ENCODE results near the gene SLC38A9. TPM values are rescaled to one million over a fixed set of nuclear protein-coding genes. Genes with fewer than 3 reads are reported as not detected.

Gene SLC38A9
- total RNA-seq, 1 donor from 2014 or later, result 19.3 TPM

GRCh38 chr5:55675119-55675518 is 37.0 kb downstream of the SLC38A9 start:
- Mint-ChIP-seq H3K4me1 (ENCODE audit: low read depth) (peaks cover 18% of the 10 kb centered on the region), H3K36me3 (ENCODE audit: low read depth) (peaks cover 13% of the 10 kb centered on the region), H3K9me3 (no peaks in the 10 kb centered on the region), H3K27ac (no peak overlapping the region), H3K4me3 (ENCODE audit: low read depth) (no peak overlapping the region), H3K27me3 (ENCODE audit: low read depth) (no peaks in the 10 kb centered on the region)
- no peak for DNase-seq (ENCODE audit: low spot score)
- intact Hi-C loops (cut with micrococcal nuclease), result no loop called here

GRCh38 chr5:55674340-55674739 is 37.8 kb downstream of the SLC38A9 start:
- intact Hi-C loops (cut with micrococcal nuclease), result no loop called here
- peaks cover 18% of the 10 kb centered on the region for H3K4me1 Mint-ChIP-seq (ENCODE audit: low read depth)
- no peak for DNase-seq (ENCODE audit: low spot score)
- no peaks in the 10 kb centered on the region for H3K27me3 Mint-ChIP-seq (ENCODE audit: low read depth)
- no peak overlapping the region for H3K27ac Mint-ChIP-seq
- H3K4me3 Mint-ChIP-seq (ENCODE audit: low read depth), result no peak overlapping the region
- peaks cover 13% of the 10 kb centered on the region for H3K36me3 Mint-ChIP-seq (ENCODE audit: low read depth)
- no peaks in the 10 kb centered on the region for H3K9me3 Mint-ChIP-seq

GRCh38 chr5:55672477-55672911 is 39.6 kb downstream of the SLC38A9 start:
- no peak for DNase-seq (ENCODE audit: low spot score)
- Mint-ChIP-seq H3K36me3 (ENCODE audit: low read depth) (peaks cover 21% of the 10 kb centered on the region), H3K9me3 (no peaks in the 10 kb centered on the region), H3K27ac (no peak overlapping the region), H3K27me3 (ENCODE audit: low read depth) (no peaks in the 10 kb centered on the region), H3K4me3 (ENCODE audit: low read depth) (no peak overlapping the region), H3K4me1 (ENCODE audit: low read depth) (peaks cover 19% of the 10 kb centered on the region)
- intact Hi-C loops (cut with micrococcal nuclease), result no loop called here

- H3K4me1 Mint-ChIP-seq (ENCODE audit: low read depth), result peaks cover 19% of the 10 kb centered on the region
- intact Hi-C loops (cut with micrococcal nuclease), result no loop called here
- no peak overlapping the region for H3K27ac Mint-ChIP-seq
- peaks cover 23% of the 10 kb centered on the region for H3K36me3 Mint-ChIP-seq (ENCODE audit: low read depth)
- H3K4me3 Mint-ChIP-seq (ENCODE audit: low read depth), result no peak overlapping the region
- DNase-seq (ENCODE audit: low spot score), result no peak
- H3K9me3 Mint-ChIP-seq, result no peaks in the 10 kb centered on the region
- H3K27me3 Mint-ChIP-seq (ENCODE audit: low read depth), result no peaks in the 10 kb centered on the region
Measured at GRCh38 chr5:55671975-55672374, 40.1 kb downstream of the SLC38A9 start.

- Mint-ChIP-seq H3K36me3 (ENCODE audit: low read depth) (peaks cover 24% of the 10 kb centered on the region), H3K9me3 (no peaks in the 10 kb centered on the region), H3K27ac (no peak overlapping the region), H3K4me1 (ENCODE audit: low read depth) (peaks cover 8% of the 10 kb centered on the region), H3K27me3 (ENCODE audit: low read depth) (no peaks in the 10 kb centered on the region), H3K4me3 (ENCODE audit: low read depth) (no peak overlapping the region)
- DNase-seq (ENCODE audit: low spot score), result no peak
- intact Hi-C loops (cut with micrococcal nuclease), result no loop called here
Measured at GRCh38 chr5:55668356-55668755, 43.8 kb downstream of the SLC38A9 start.

GRCh38 chr5:55667938-55668337 is 44.2 kb downstream of the SLC38A9 start:
- intact Hi-C loops (cut with micrococcal nuclease), result no loop called here
- Mint-ChIP-seq H3K27ac (no peak overlapping the region), H3K27me3 (ENCODE audit: low read depth) (no peaks in the 10 kb centered on the region), H3K9me3 (no peaks in the 10 kb centered on the region), H3K4me1 (ENCODE audit: low read depth) (peaks cover 5% of the 10 kb centered on the region), H3K4me3 (ENCODE audit: low read depth) (no peak overlapping the region), H3K36me3 (ENCODE audit: low read depth) (peaks cover 24% of the 10 kb centered on the region)
- DNase-seq (ENCODE audit: low spot score), result no peak

GRCh38 chr5:55665065-55665464 is 47.1 kb downstream of the SLC38A9 start:
- H3K9me3 Mint-ChIP-seq, result no peaks in the 10 kb centered on the region

GRCh38 chr5:55657443-55657842 is 54.7 kb downstream of the SLC38A9 start:
- Mint-ChIP-seq H3K9me3 (no peaks in the 10 kb centered on the region), H3K4me3 (ENCODE audit: low read depth) (no peak overlapping the region), H3K36me3 (ENCODE audit: low read depth) (peaks cover 28% of the 10 kb centered on the region), H3K27me3 (ENCODE audit: low read depth) (no peaks in the 10 kb centered on the region), H3K4me1 (ENCODE audit: low read depth) (peaks cover 4% of the 10 kb centered on the region), H3K27ac (no peak overlapping the region)
- no peak for DNase-seq (ENCODE audit: low spot score)
- intact Hi-C loops (cut with micrococcal nuclease), result loop anchor here (10.0 kb wide), 1 partner anchor 53 kb away; no protein-coding TSS in a partner anchor

More at GRCh38 chr5:55665065-55665464, 47.1 kb downstream of the SLC38A9 start:
- Mint-ChIP-seq H3K4me1 (ENCODE audit: low read depth) (peaks cover 9% of the 10 kb centered on the region), H3K27me3 (ENCODE audit: low read depth) (no peaks in the 10 kb centered on the region), H3K36me3 (ENCODE audit: low read depth) (peaks cover 28% of the 10 kb centered on the region), H3K4me3 (ENCODE audit: low read depth) (no peak overlapping the region), H3K27ac (no peak overlapping the region)
- DNase-seq (ENCODE audit: low spot score), result no peak
- intact Hi-C loops (cut with micrococcal nuclease), result no loop called here

- Mint-ChIP-seq H3K27me3 (ENCODE audit: low read depth) (no peaks in the 10 kb centered on the region), H3K4me1 (ENCODE audit: low read depth) (peaks cover 28% of the 10 kb centered on the region), H3K9me3 (no peaks in the 10 kb centered on the region), H3K36me3 (ENCODE audit: low read depth) (peaks cover 52% of the 10 kb centered on the region), H3K27ac (peak overlapping the region; percentile 29), H3K4me3 (ENCODE audit: low read depth) (peak overlapping the region; percentile 43)
- intact Hi-C loops (cut with micrococcal nuclease), result loop anchor here (5.0 to 10.0 kb wide), 2 partner anchors 46 to 118 kb away; partner anchors contain the start of gene PLPP1
- DNase-seq (ENCODE audit: low spot score), result no peak
Measured at GRCh38 chr5:55650386-55650785, 61.7 kb downstream of the SLC38A9 start.

- DNase-seq (ENCODE audit: low spot score), result no peak
- H3K4me1 Mint-ChIP-seq (ENCODE audit: low read depth), result peaks cover 28% of the 10 kb centered on the region
- H3K36me3 Mint-ChIP-seq (ENCODE audit: low read depth), result peaks cover 55% of the 10 kb centered on the region
- H3K27me3 Mint-ChIP-seq (ENCODE audit: low read depth), result no peaks in the 10 kb centered on the region
- H3K9me3 Mint-ChIP-seq, result no peaks in the 10 kb centered on the region
- H3K27ac Mint-ChIP-seq, result peak overlapping the region; percentile 29
- intact Hi-C loops (cut with micrococcal nuclease), result loop anchor here (5.0 to 10.0 kb wide), 2 partner anchors 45 to 118 kb away; partner anchors contain the start of gene PLPP1
- peak overlapping the region; percentile 43 for H3K4me3 Mint-ChIP-seq (ENCODE audit: low read depth)
Measured at GRCh38 chr5:55649963-55650362, 62.2 kb downstream of the SLC38A9 start.

- H3K36me3 Mint-ChIP-seq (ENCODE audit: low read depth), result peaks cover 54% of the 10 kb centered on the region
- H3K4me3 Mint-ChIP-seq (ENCODE audit: low read depth), result no peak overlapping the region
- intact Hi-C loops (cut with micrococcal nuclease), result no loop called here
- H3K27ac Mint-ChIP-seq, result no peak overlapping the region
- peaks cover 16% of the 10 kb centered on the region for H3K4me1 Mint-ChIP-seq (ENCODE audit: low read depth)
- H3K27me3 Mint-ChIP-seq (ENCODE audit: low read depth), result no peaks in the 10 kb centered on the region
- no peaks in the 10 kb centered on the region for H3K9me3 Mint-ChIP-seq
- DNase-seq (ENCODE audit: low spot score), result no peak
Measured at GRCh38 chr5:55645304-55645703, 66.8 kb downstream of the SLC38A9 start.

- Mint-ChIP-seq H3K27me3 (ENCODE audit: low read depth) (no peaks in the 10 kb centered on the region), H3K27ac (no peak overlapping the region), H3K4me1 (ENCODE audit: low read depth) (peaks cover 22% of the 10 kb centered on the region), H3K36me3 (ENCODE audit: low read depth) (peaks cover 26% of the 10 kb centered on the region), H3K4me3 (ENCODE audit: low read depth) (no peak overlapping the region), H3K9me3 (no peaks in the 10 kb centered on the region)
- intact Hi-C loops (cut with micrococcal nuclease), result no loop called here
- no peak for DNase-seq (ENCODE audit: low spot score)
Measured at GRCh38 chr5:55638455-55638854, 73.7 kb downstream of the SLC38A9 start.

- intact Hi-C loops (cut with micrococcal nuclease), result no loop called here
- DNase-seq (ENCODE audit: low spot score), result no peak
- H3K27me3 Mint-ChIP-seq (ENCODE audit: low read depth), result no peaks in the 10 kb centered on the region
- H3K4me1 Mint-ChIP-seq (ENCODE audit: low read depth), result peaks cover 22% of the 10 kb centered on the region
- H3K4me3 Mint-ChIP-seq (ENCODE audit: low read depth), result no peak overlapping the region
- H3K9me3 Mint-ChIP-seq, result no peaks in the 10 kb centered on the region
- H3K36me3 Mint-ChIP-seq (ENCODE audit: low read depth), result peaks cover 25% of the 10 kb centered on the region
- H3K27ac Mint-ChIP-seq, result no peak overlapping the region
Measured at GRCh38 chr5:55638051-55638450, 74.1 kb downstream of the SLC38A9 start.

- H3K27me3 Mint-ChIP-seq (ENCODE audit: low read depth), result no peaks in the 10 kb centered on the region
- no peak overlapping the region for H3K27ac Mint-ChIP-seq
- H3K9me3 Mint-ChIP-seq, result no peaks in the 10 kb centered on the region
- intact Hi-C loops (cut with micrococcal nuclease), result no loop called here
- H3K36me3 Mint-ChIP-seq (ENCODE audit: low read depth), result peaks cover 22% of the 10 kb centered on the region
- no peak overlapping the region for H3K4me3 Mint-ChIP-seq (ENCODE audit: low read depth)
- peaks cover 22% of the 10 kb centered on the region for H3K4me1 Mint-ChIP-seq (ENCODE audit: low read depth)
- no peak for DNase-seq (ENCODE audit: low spot score)
Measured at GRCh38 chr5:55636683-55637082, 75.4 kb downstream of the SLC38A9 start.
